HEK293 (cell line): ENCODE measurements around the gene BACH1.
A peak's percentile ranks its signal among the peaks of the same experiment; 100 is the strongest.

ENCODE experiments used
- CTCF ChIA-PET: fragments of 350-600 bp; formaldehyde crosslinking; extraction: SDS; loops from one replicate; lab custom pipeline; 2021; ENCODE audit warnings: antibody characterized with exemption; lab: Yijun Ruan, JAX
- POLR2A ChIA-PET: fragments of 300-600 bp; formaldehyde crosslinking; extraction: SDS; loops from one replicate; lab custom pipeline; 2020; ENCODE audit warnings: antibody characterized with exemption, inconsistent platforms; lab: Yijun Ruan, JAX
- H3K27ac ChIP-seq: fragments of 200-500 bp; sonication (Bioruptor generic); 2 replicates; pipeline ENCODE4 v1.5.1; 2014; ENCODE audit warnings: low read depth, low read length, control low read depth, inconsistent platforms; ENCODE audit errors: extremely low read depth
- H3K36me3 ChIP-seq, 2 experiments: fragments of 200-500 bp in 1 of 2; sonication (Bioruptor generic) in 1 of 2; 1 replicate in 1 of 2; 2 replicates in 1 of 2; pipeline ENCODE4 v1.5.1; 2014 to 2017; ENCODE audit warnings: inconsistent platforms in 2 of 2, low read length in 2 of 2; ENCODE audit not compliant: control insufficient read depth in 2 of 2, insufficient read depth in 1 of 2
- H3K4me1 ChIP-seq: fragments of 200-500 bp; sonication (Bioruptor generic); 2 replicates; pipeline ENCODE4 v1.5.1; 2014; ENCODE audit warnings: mild to moderate bottlenecking, low read length, inconsistent platforms; ENCODE audit not compliant: control insufficient read depth, insufficient read depth
- H3K4me3 ChIP-seq: 2 replicates; pipeline ENCODE4 v1.5.1; 2011; ENCODE audit warnings: low read depth, mild to moderate bottlenecking, control low read depth, low read length, moderate library complexity
- H3K9me3 ChIP-seq: fragments of 200-500 bp; sonication (Bioruptor generic); 2 replicates; pipeline ENCODE4 v1.5.1; 2014; ENCODE audit warnings: low read depth, low read length, inconsistent platforms; ENCODE audit not compliant: control insufficient read depth, insufficient read depth
- KLF1 ChIP-seq: fragments of 450-650 bp; formaldehyde crosslinking; IDR thresholded peaks from 2 replicates; pipeline ENCODE4 v1.5.1; 2016; ENCODE audit warnings: missing biosample characterization, missing genetic modification characterization
- RBAK ChIP-seq: fragments of 450-650 bp; formaldehyde crosslinking; IDR thresholded peaks from 2 replicates; pipeline ENCODE4 v1.5.1; 2016; ENCODE audit warnings: missing biosample characterization, missing genetic modification characterization
- REPIN1 ChIP-seq: fragments of 450-650 bp; formaldehyde crosslinking; IDR thresholded peaks from 2 replicates; pipeline ENCODE4 v1.5.1; 2017; ENCODE audit warnings: missing biosample characterization, missing genetic modification characterization, low read depth
- ZNF114 ChIP-seq: fragments of 450-650 bp; formaldehyde crosslinking; IDR thresholded peaks from 2 replicates; pipeline ENCODE4 v1.5.0; 2017; ENCODE audit warnings: missing biosample characterization, missing genetic modification characterization
- ZNF140 ChIP-seq: fragments of 450-650 bp; formaldehyde crosslinking; IDR thresholded peaks from 2 replicates; pipeline ENCODE4 v1.5.1; 2016; ENCODE audit warnings: missing biosample characterization, missing genetic modification characterization
- ZNF169 ChIP-seq: fragments of 450-650 bp; formaldehyde crosslinking; IDR thresholded peaks from 2 replicates; pipeline ENCODE4 v1.5.1; 2016; ENCODE audit warnings: missing biosample characterization, missing genetic modification characterization
- ZNF354C ChIP-seq: fragments of 450-650 bp; formaldehyde crosslinking; IDR thresholded peaks from 2 replicates; pipeline ENCODE4 v1.5.1; 2016; ENCODE audit warnings: missing biosample characterization, missing genetic modification characterization, low read depth, borderline replicate concordance
- ZNF610 ChIP-seq: fragments of 450-650 bp; formaldehyde crosslinking; IDR thresholded peaks from 2 replicates; pipeline ENCODE4 v1.5.1; 2016; ENCODE audit warnings: missing biosample characterization, missing genetic modification characterization, borderline replicate concordance
- ZNF658 ChIP-seq: fragments of 450-650 bp; formaldehyde crosslinking; IDR thresholded peaks from 2 replicates; pipeline ENCODE4; 2016; ENCODE audit warnings: missing biosample characterization, missing genetic modification characterization
- ZNF707 ChIP-seq: fragments of 450-650 bp; formaldehyde crosslinking; IDR thresholded peaks from 2 replicates; pipeline ENCODE4 v1.5.1; 2016; ENCODE audit warnings: missing biosample characterization, missing genetic modification characterization
- TF ChIP-seq, protein P1 (sequence below): fragments of 450-650 bp; formaldehyde crosslinking; IDR thresholded peaks from 2 replicates; pipeline ENCODE4 v1.5.1; 2016; ENCODE audit warnings: missing biosample characterization, missing genetic modification characterization
- TF ChIP-seq, protein P2 (sequence below): fragments of 450-650 bp; formaldehyde crosslinking; IDR thresholded peaks from 2 replicates; pipeline ENCODE4 v1.5.1; 2017; ENCODE audit warnings: missing biosample characterization, missing genetic modification characterization
- TF ChIP-seq, protein P3 (sequence below): fragments of 450-650 bp; formaldehyde crosslinking; IDR thresholded peaks from 2 replicates; pipeline ENCODE4 v1.5.1; 2016; ENCODE audit warnings: missing biosample characterization, missing genetic modification characterization
- TF ChIP-seq, protein P4 (sequence below): fragments of 450-650 bp; formaldehyde crosslinking; IDR thresholded peaks from 2 replicates; pipeline ENCODE4; 2016; ENCODE audit warnings: missing biosample characterization, missing genetic modification characterization
- TF ChIP-seq, protein P5 (sequence below): fragments of 450-650 bp; IDR thresholded peaks from 2 replicates; pipeline ENCODE4 v1.5.1; 2018; ENCODE audit warnings: missing biosample characterization, missing genetic modification characterization

BACH1 gene

DNA sequence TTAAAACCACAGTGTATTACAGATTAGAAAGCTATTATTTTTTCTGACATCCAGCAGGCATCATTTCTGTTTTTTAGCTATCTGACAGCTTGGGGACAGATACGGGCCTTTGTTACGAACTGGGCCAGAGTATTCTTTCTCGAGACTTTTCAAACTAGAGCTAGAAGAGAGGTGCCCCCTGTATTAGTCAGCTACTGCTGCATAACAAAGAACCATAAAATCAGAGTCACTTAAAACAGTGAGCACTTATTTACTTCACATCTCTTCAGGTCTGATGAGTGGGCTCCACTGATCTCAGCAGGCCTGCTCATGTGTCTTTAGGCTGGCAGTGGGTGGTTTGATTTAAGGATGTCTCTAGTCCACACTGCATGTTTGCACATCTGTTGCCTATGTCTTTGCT, 67.8 kb downstream of the BACH1 start:
- H3K9me3 ChIP-seq = no peaks in the 10 kb centered on the region
- H3K36me3 ChIP-seq = peaks cover 0 to 28% of the 10 kb centered on the region in 2 experiments; a peak in 1 of 3 replicates
- CTCF ChIA-PET = interaction anchor here (0.6 to 1.5 kb wide), 3 partner anchors 9 to 276 kb away, joined by 3 to 10 read pairs (median 4); no protein-coding TSS in a partner anchor
- no peak overlapping the region for H3K4me3 ChIP-seq
- H3K4me1 ChIP-seq = no peaks in the 10 kb centered on the region
- POLR2A ChIA-PET = no interaction called here
- TF ChIP-seq, protein P1, sequence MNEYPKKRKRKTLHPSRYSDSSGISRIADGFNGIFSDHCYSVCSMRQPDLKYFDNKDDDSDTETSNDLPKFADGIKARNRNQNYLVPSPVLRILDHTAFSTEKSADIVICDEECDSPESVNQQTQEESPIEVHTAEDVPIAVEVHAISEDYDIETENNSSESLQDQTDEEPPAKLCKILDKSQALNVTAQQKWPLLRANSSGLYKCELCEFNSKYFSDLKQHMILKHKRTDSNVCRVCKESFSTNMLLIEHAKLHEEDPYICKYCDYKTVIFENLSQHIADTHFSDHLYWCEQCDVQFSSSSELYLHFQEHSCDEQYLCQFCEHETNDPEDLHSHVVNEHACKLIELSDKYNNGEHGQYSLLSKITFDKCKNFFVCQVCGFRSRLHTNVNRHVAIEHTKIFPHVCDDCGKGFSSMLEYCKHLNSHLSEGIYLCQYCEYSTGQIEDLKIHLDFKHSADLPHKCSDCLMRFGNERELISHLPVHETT (tag by site-specific recombination) = no peak
- peak; percentile 68; the same call in 1 of the 2 replicates for TF ChIP-seq RBAK (tag by site-specific recombination)
- H3K27ac ChIP-seq = no peak overlapping the region

DNA sequence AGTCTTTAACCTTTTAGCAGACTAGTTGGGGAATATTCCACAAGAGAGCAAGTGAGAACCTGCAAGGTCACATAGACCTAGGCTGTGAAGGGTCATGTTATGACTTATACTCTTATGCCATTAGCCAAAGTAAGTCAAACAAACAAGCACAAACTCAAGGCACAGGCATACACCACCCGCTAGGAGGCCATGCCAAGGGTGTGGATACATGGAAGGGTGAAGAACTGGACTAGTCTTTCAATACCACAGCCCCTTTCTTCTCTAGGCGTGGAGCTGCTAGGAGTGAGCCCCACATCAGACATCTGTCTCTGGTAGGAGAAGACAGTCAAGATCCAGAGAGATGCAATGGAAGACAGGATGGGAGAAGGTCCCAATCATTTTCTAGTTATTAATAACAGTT, 68.6 kb downstream of the BACH1 start:
- Histone ChIP-seq H3K4me1 (no peaks in the 10 kb centered on the region), H3K9me3 (no peaks in the 10 kb centered on the region), H3K27ac (no peak overlapping the region), H3K36me3 (peaks cover 0 to 28% of the 10 kb centered on the region in 2 experiments; a peak in 1 of 3 replicates), H3K4me3 (no peak overlapping the region)
- ChIA-PET POLR2A (no interaction called here), CTCF (interaction anchor here (1.5 kb wide), 1 partner anchor 277 kb away, joined by 3 read pairs; no protein-coding TSS in a partner anchor)
- TF ChIP-seq ZNF658 (no peak), KLF1 (tag by site-specific recombination) (no peak), ZNF169 (tag by site-specific recombination) (no peak), ZNF354C (tag by site-specific recombination) (no peak)
- TF ChIP-seq, protein P2, sequence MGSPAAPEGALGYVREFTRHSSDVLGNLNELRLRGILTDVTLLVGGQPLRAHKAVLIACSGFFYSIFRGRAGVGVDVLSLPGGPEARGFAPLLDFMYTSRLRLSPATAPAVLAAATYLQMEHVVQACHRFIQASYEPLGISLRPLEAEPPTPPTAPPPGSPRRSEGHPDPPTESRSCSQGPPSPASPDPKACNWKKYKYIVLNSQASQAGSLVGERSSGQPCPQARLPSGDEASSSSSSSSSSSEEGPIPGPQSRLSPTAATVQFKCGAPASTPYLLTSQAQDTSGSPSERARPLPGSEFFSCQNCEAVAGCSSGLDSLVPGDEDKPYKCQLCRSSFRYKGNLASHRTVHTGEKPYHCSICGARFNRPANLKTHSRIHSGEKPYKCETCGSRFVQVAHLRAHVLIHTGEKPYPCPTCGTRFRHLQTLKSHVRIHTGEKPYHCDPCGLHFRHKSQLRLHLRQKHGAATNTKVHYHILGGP (tag by site-specific recombination) = no peak

DNA sequence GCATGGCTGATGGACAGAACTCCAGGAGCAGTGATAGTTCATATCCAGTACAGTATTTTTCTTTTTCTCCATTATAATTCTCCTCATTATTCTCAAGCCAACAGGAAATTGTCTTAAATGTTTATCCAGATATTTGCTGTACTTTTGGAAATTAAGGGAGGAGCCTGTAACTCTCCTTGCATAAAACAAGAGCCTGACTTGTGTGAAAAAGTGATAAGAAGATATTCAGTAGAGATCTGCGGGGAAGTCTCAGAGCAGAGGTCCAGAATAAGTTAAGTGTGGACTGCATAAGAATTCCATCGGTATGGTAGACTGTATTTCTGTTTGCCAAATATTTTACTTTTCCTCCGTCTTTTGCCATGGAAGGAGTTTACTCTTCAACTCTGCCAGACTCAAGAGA, 70.2 kb downstream of the BACH1 start:
- no peak overlapping the region for H3K27ac ChIP-seq
- no peak overlapping the region for H3K4me3 ChIP-seq
- H3K4me1 ChIP-seq = no peaks in the 10 kb centered on the region
- H3K36me3 ChIP-seq = peaks cover 0 to 22% of the 10 kb centered on the region in 2 experiments; a peak in 2 of 3 replicates
- H3K9me3 ChIP-seq = no peaks in the 10 kb centered on the region
- TF ChIP-seq, protein P3, sequence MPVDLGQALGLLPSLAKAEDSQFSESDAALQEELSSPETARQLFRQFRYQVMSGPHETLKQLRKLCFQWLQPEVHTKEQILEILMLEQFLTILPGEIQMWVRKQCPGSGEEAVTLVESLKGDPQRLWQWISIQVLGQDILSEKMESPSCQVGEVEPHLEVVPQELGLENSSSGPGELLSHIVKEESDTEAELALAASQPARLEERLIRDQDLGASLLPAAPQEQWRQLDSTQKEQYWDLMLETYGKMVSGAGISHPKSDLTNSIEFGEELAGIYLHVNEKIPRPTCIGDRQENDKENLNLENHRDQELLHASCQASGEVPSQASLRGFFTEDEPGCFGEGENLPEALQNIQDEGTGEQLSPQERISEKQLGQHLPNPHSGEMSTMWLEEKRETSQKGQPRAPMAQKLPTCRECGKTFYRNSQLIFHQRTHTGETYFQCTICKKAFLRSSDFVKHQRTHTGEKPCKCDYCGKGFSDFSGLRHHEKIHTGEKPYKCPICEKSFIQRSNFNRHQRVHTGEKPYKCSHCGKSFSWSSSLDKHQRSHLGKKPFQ = no peak
- POLR2A ChIA-PET = no interaction called here
- CTCF ChIA-PET = interaction anchor here (1.1 to 1.4 kb wide), 2 partner anchors 194 to 204 kb away, joined by 3 to 7 read pairs; no protein-coding TSS in a partner anchor

DNA sequence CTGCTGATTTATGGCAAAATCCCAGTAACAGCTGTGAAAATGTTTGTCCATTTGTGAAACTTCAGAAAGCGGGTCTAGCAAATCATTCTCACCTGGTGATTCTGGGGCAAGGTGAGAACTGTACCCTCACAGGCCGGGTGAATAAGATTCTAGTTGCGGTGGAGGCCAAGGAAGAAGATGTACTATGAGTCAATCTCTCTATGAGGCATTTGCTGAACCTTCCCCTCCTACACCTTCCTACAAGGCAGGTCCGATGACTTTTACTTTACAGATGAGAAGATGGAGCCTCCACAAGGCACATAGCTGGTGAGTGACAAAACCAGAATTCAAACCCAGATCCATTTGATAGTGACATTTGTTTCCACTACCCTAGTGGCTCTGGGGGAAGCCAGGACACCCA, 72.7 kb downstream of the BACH1 start:
- CTCF ChIA-PET = interaction anchor here (0.7 to 4.1 kb wide), 32 partner anchors 10 to 508 kb away, joined by 3 to 42 read pairs (median 4); partner anchors contain the start of gene MAP3K7CL
- POLR2A ChIA-PET = interaction anchor here (1.0 kb wide), 1 partner anchor 70 kb away, joined by 3 read pairs; no protein-coding TSS in a partner anchor
- no peak overlapping the region for H3K4me3 ChIP-seq
- H3K9me3 ChIP-seq = no peaks in the 10 kb centered on the region
- H3K36me3 ChIP-seq = peaks cover 0 to 22% of the 10 kb centered on the region in 2 experiments; a peak in 2 of 3 replicates
- H3K27ac ChIP-seq = no peak overlapping the region
- no peaks in the 10 kb centered on the region for H3K4me1 ChIP-seq
- TF ChIP-seq ZNF140 (tag by site-specific recombination) (no peak), ZNF707 (no peak), REPIN1 (tag by site-specific recombination) (no peak), ZNF610 (tag by site-specific recombination) (no peak), ZNF114 (no peak)
- TF ChIP-seq, protein P4, sequence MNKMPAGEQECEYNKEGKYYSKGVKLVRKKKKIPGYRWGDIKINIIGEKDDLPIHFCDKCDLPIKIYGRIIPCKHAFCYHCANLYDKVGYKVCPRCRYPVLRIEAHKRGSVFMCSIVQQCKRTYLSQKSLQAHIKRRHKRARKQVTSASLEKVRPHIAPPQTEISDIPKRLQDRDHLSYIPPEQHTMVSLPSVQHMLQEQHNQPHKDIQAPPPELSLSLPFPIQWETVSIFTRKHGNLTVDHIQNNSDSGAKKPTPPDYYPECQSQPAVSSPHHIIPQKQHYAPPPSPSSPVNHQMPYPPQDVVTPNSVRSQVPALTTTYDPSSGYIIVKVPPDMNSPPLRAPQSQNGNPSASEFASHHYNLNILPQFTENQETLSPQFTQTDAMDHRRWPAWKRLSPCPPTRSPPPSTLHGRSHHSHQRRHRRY (tag by site-specific recombination) = no peak
- TF ChIP-seq, protein P5, sequence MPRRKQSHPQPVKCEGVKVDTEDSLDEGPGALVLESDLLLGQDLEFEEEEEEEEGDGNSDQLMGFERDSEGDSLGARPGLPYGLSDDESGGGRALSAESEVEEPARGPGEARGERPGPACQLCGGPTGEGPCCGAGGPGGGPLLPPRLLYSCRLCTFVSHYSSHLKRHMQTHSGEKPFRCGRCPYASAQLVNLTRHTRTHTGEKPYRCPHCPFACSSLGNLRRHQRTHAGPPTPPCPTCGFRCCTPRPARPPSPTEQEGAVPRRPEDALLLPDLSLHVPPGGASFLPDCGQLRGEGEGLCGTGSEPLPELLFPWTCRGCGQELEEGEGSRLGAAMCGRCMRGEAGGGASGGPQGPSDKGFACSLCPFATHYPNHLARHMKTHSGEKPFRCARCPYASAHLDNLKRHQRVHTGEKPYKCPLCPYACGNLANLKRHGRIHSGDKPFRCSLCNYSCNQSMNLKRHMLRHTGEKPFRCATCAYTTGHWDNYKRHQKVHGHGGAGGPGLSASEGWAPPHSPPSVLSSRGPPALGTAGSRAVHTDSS (tag by site-specific recombination) = no peak
